CD4-positive, alpha-beta T cell (primary cell): ENCODE results near the gene EFS. TPM values are rescaled to one million over a fixed set of nuclear protein-coding genes. Genes with fewer than 3 reads are reported as not detected.

Experiments used
- ATAC-seq: fragments of 200-7000 bp; cut with Tn5 transposase; one replicate; pipeline ENCODE4 v1.10.0; 2022; ENCODE audit warnings: mild to moderate bottlenecking; ENCODE audit not compliant: poor library complexity
- CTCF ChIA-PET: fragments of 350-600 bp; sonication (Branson Sonifier 250); formaldehyde crosslinking; loops from one replicate; lab custom pipeline; 2021; ENCODE audit warnings: antibody characterized with exemption, inconsistent platforms; lab: Charles Lee
- POLR2A ChIA-PET: fragments of 350-600 bp; sonication (Branson Sonifier 250); formaldehyde crosslinking; loops from one replicate; lab custom pipeline; 2021; ENCODE audit warnings: antibody characterized with exemption, inconsistent platforms; lab: Charles Lee
- DNase-seq, 14 experiments: peaks; one replicate each; pipeline ENCODE4 v3.0.0-alpha.2; 2013 to 2020; ENCODE audit warnings: mixed read lengths in 2 of 14
- H3K27ac ChIP-seq, 2 donors: one replicate each; pipeline versions ENCODE4 v1.5.1 to v1.7.0; 2013; ENCODE audit warnings: low read length in 2 of 2, low read depth in 1 of 2, mild to moderate bottlenecking in 1 of 2
- H3K27me3 ChIP-seq, 2 experiments: 1 replicate in 1 of 2; 2 replicates in 1 of 2; pipeline versions ENCODE4 v1.6.1 to v1.7.0; 2013; ENCODE audit warnings: low read length in 2 of 2, control low read depth in 1 of 2, mild to moderate bottlenecking in 1 of 2, moderate library complexity in 1 of 2; ENCODE audit not compliant: insufficient read depth in 2 of 2, control insufficient read depth in 1 of 2
- H3K36me3 ChIP-seq: one replicate; pipeline ENCODE4 v1.6.1; 2013; ENCODE audit warnings: low read length, control low read depth; ENCODE audit not compliant: insufficient read depth
- H3K4me1 ChIP-seq: one replicate; pipeline ENCODE4 v1.6.1; 2013; ENCODE audit warnings: low read length, control low read depth; ENCODE audit not compliant: insufficient read depth
- H3K4me3 ChIP-seq: one replicate; pipeline ENCODE4 v1.5.1; 2013; ENCODE audit warnings: mild to moderate bottlenecking, low read length, moderate library complexity
- H3K9me3 ChIP-seq, 2 experiments: 1 replicate in 1 of 2; 2 replicates in 1 of 2; pipeline versions ENCODE4 v1.6.1 to v1.7.0; 2013; ENCODE audit warnings: low read length in 2 of 2, mild to moderate bottlenecking in 2 of 2, control low read depth in 1 of 2, moderate library complexity in 1 of 2; ENCODE audit not compliant: control insufficient read depth in 1 of 2, insufficient read depth in 1 of 2
- H3K27ac Mint-ChIP-seq: one replicate; pipeline ENCODE4 v1.8.0; 2020; ENCODE audit warnings: mixed read lengths
- H3K27me3 Mint-ChIP-seq: one replicate; pipeline ENCODE4 v1.8.0; 2021; ENCODE audit warnings: mixed read lengths
- H3K36me3 Mint-ChIP-seq: one replicate; pipeline ENCODE4 v1.8.0; 2021; ENCODE audit warnings: low read depth, mixed read lengths
- H3K4me1 Mint-ChIP-seq: one replicate; pipeline ENCODE4 v1.8.0; 2021; ENCODE audit warnings: low read depth, mixed read lengths
- H3K4me3 Mint-ChIP-seq: one replicate; pipeline ENCODE4 v1.8.0; 2020; ENCODE audit warnings: mild to moderate bottlenecking, mixed read lengths
- H3K9me3 Mint-ChIP-seq: one replicate; pipeline ENCODE4 v1.8.0; 2020; ENCODE audit warnings: mixed read lengths
- CTCF ChIP-seq: fragments of 200-600 bp; IDR thresholded peaks from one replicate; pipeline ENCODE4 v1.8.0; 2022; ENCODE audit warnings: antibody characterized with exemption, mild to moderate bottlenecking
- intact Hi-C, 2 experiments: fragments of 100-400 bp; cut with DNase I in 1 of 2; cut with micrococcal nuclease in 1 of 2; formaldehyde crosslinking; loops; one replicate each; pipeline versions ENCODE4 v1.15.1 to v1.9.0; 2023 to 2025; cut with DNase I, micrococcal nuclease
- total RNA-seq, 174 experiments: library from RNA in 2 of 174; stranded (reverse) in 2 of 174; gene quantifications; one replicate each; pipeline ENCODE4 v1.2.3 and lab custom pipeline; 2021 to 2026

EFS gene
- total RNA-seq, 2 experiments from 2014 or later = not detected

GRCh38 chr14:23411563-23412525 lies 46.9 kb upstream of the EFS start:
- ATAC-seq = no peak
- no peak overlapping the region for H3K27ac ChIP-seq
- no peak for DNase-seq
- H3K4me3 Mint-ChIP-seq = no peak overlapping the region
- no peak overlapping the region for H3K4me3 ChIP-seq
- intact Hi-C loops = no loop called here
- POLR2A ChIA-PET = no interaction called here
- CTCF ChIA-PET = no interaction called here
- H3K9me3 ChIP-seq = no peaks in the 10 kb centered on the region
- no peaks in the 10 kb centered on the region for H3K36me3 ChIP-seq
- no peak for TF ChIP-seq CTCF
- no peaks in the 10 kb centered on the region for H3K9me3 Mint-ChIP-seq
- no peak overlapping the region for H3K27ac Mint-ChIP-seq
- H3K27me3 ChIP-seq = no peaks in the 10 kb centered on the region
- H3K4me1 Mint-ChIP-seq = no peaks in the 10 kb centered on the region
- H3K4me1 ChIP-seq = no peaks in the 10 kb centered on the region
- peaks cover 6% of the 10 kb centered on the region for H3K27me3 Mint-ChIP-seq
- no peaks in the 10 kb centered on the region for H3K36me3 Mint-ChIP-seq

DNA sequence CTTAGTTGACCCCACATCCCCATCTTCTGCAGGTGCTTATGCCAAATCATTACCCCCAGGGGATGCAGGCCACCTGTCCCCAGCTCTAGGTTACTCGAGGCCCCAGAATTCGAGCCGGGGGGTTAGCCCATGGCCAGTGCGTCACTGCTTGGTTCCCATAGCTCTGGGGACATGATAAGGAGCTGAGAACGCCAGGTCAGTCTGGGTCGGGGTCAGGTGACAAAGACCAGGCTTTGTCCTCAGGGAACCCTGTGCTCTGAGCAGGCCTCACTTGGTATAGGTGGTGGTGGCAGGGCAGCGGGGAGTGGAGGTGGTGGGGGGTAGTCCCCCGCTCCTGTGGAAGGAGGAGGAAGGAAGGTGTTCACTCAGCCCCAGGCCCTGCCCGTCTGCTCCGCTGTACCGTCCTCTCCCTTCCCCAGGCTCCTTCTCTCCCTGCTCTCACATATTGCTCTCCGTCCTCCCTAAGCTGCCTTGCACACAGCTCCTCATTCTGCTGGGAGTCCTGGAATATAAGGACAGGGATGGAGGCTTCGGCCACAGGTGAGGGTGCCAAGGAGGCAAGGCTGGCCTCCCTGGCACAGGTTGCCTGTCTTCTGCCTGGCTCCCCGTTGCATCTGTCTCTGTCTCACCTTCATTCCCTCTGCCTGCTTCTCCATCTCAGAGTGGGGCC lies 45.1 kb upstream of the EFS start:
- no peaks in the 10 kb centered on the region for H3K9me3 ChIP-seq
- H3K27ac Mint-ChIP-seq = no peak overlapping the region
- H3K27me3 ChIP-seq = no peaks in the 10 kb centered on the region
- H3K4me1 ChIP-seq = no peaks in the 10 kb centered on the region
- DNase-seq = no peak
- intact Hi-C loops = no loop called here
- no peak for TF ChIP-seq CTCF
- no peaks in the 10 kb centered on the region for H3K36me3 ChIP-seq
- H3K4me1 Mint-ChIP-seq = no peaks in the 10 kb centered on the region
- no peak overlapping the region for H3K4me3 ChIP-seq
- no peaks in the 10 kb centered on the region for H3K36me3 Mint-ChIP-seq
- no peak for ATAC-seq
- H3K9me3 Mint-ChIP-seq = no peaks in the 10 kb centered on the region
- peaks cover 12% of the 10 kb centered on the region for H3K27me3 Mint-ChIP-seq
- POLR2A ChIA-PET = no interaction called here
- no peak overlapping the region for H3K27ac ChIP-seq
- CTCF ChIA-PET = no interaction called here
- no peak overlapping the region for H3K4me3 Mint-ChIP-seq

DNA sequence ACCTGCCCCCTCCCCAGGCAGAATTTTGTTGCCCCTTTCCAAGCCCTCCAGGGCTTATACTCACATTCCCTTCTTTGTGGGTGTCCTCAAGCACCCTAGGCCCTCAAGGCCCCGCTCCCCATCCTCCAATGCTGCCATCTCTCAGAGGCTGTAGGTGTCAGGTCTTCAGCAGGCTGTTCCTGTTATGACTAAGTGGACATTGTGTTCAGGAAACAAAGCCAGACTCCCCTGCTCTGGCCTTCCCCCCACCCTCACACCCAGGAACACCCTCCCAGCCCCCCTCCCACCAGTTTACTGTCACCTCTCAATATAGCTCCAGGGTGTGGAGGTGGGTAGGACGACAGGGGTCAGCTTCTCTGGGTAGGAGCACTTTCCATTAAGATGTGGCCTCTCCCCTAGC lies 44.5 kb upstream of the EFS start:
- no peak for TF ChIP-seq CTCF
- Histone ChIP-seq H3K36me3 (no peaks in the 10 kb centered on the region), H3K4me3 (no peak overlapping the region), H3K27ac (no peak overlapping the region), H3K4me1 (no peaks in the 10 kb centered on the region), H3K9me3 (no peaks in the 10 kb centered on the region), H3K27me3 (no peaks in the 10 kb centered on the region)
- Mint-ChIP-seq H3K27me3 (peaks cover 12% of the 10 kb centered on the region), H3K36me3 (no peaks in the 10 kb centered on the region), H3K9me3 (no peaks in the 10 kb centered on the region), H3K4me1 (no peaks in the 10 kb centered on the region), H3K4me3 (no peak overlapping the region), H3K27ac (no peak overlapping the region)
- CTCF ChIA-PET = no interaction called here
- DNase-seq (no peak), ATAC-seq (no peak)
- intact Hi-C loops = no loop called here
- POLR2A ChIA-PET = no interaction called here
